Stimulated activated CD8-positive, alpha-beta memory T cell treated with anti-CD3 and anti-CD28 coated beads, Interleukin-7, amount 100 ng/mL, for 48 hours (primary cell): ENCODE data around the gene AJAP1.
"Not testable (repeated sequence)": the region's sequence is repeated elsewhere in the genome, so short reads cannot be mapped to it uniquely, and the experiment has no call there.

Source experiments
- DNase-seq, 2 donors: peaks; one replicate each; pipeline ENCODE4 v3.0.0-alpha.2; 2020; ENCODE audit warnings: low read depth in 1 of 2; ENCODE audit errors: extremely low read depth in 1 of 2

The AJAP1 gene

GRCh38 chr1:4656533-4657140 lies 2.2 kb downstream of the AJAP1 start:
- no peak for DNase-seq

- DNase-seq = no peak
These were observed 2.9 kb downstream of the AJAP1 start for GRCh38 chr1:4657244-4657789.

- DNase-seq = no peak
These were observed 3.6 kb downstream of the AJAP1 start for GRCh38 chr1:4657960-4658541.

- DNase-seq = no peak
These were observed 4.5 kb downstream of the AJAP1 start for GRCh38 chr1:4658643-4659628.

- DNase-seq = no peak
These were observed 6.6 kb downstream of the AJAP1 start for GRCh38 chr1:4660917-4661594.

GRCh38 chr1:4661595-4661917 lies 7.1 kb downstream of the AJAP1 start:
- DNase-seq = no peak

- no peak for DNase-seq
These were observed 7.8 kb downstream of the AJAP1 start for GRCh38 chr1:4662168-4662567.

GRCh38 chr1:4662723-4663122 lies 8.3 kb downstream of the AJAP1 start:
- DNase-seq = no peak

GRCh38 chr1:4664095-4664494 lies 9.7 kb downstream of the AJAP1 start:
- no peak for DNase-seq

GRCh38 chr1:4664606-4665005 lies 10.2 kb downstream of the AJAP1 start:
- no peak for DNase-seq

- no peak for DNase-seq
These were observed 11.0 kb downstream of the AJAP1 start for GRCh38 chr1:4665456-4665855.

GRCh38 chr1:4666683-4667082 lies 12.3 kb downstream of the AJAP1 start:
- DNase-seq = not testable (repeated sequence)

- DNase-seq = no peak
These were observed 14.6 kb downstream of the AJAP1 start for GRCh38 chr1:4668743-4669700.

GRCh38 chr1:4670265-4670664 lies 15.9 kb downstream of the AJAP1 start:
- no peak for DNase-seq

- no peak for DNase-seq
These were observed 17.4 kb downstream of the AJAP1 start for GRCh38 chr1:4671828-4672227.

GRCh38 chr1:4673494-4673893 lies 19.1 kb downstream of the AJAP1 start:
- DNase-seq = no peak

- no peak for DNase-seq
These were observed 19.7 kb downstream of the AJAP1 start for GRCh38 chr1:4674117-4674516.

- no peak for DNase-seq
These were observed 20.3 kb downstream of the AJAP1 start for GRCh38 chr1:4674676-4675075.

- DNase-seq = no peak
These were observed 21.2 kb downstream of the AJAP1 start for GRCh38 chr1:4675454-4676186.
